ENCODE results near the gene ALAD. TPM values are rescaled to one million over a fixed set of nuclear protein-coding genes. Genes with fewer than 3 reads are reported as not detected.

ALAD gene
- polyA plus RNA-seq, 1 donor from 2014 or later, result 42.9 TPM

DNA sequence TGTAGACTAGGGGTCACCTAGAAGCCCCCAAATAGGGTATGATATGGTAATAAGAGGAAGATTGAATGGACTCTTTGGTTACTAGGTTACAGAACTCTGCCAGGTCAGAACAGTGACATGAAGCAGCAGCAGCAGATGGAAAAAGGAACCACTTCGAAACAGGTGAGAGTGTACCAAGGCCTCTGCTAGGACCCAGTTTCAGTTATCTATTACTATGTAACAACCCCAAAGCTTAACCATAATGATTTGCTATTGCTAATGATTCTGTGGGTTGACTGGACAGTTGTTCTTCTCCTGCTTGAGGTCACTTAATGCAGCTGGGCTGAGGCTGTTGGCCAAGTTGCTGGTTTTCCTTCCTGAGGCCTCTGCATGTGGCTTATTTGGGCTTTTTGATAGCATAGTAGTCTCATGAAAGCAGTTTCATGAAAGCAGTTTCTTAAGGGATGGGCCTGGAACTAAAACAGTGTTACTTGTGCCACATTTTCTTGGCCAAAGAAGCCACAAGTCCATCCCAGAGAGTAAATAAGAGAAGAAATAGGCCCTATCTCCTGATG, 27.1 kb upstream of the ALAD start:
- no peaks in the 10 kb centered on the region for H3K9me3 ChIP-seq (ENCODE audit: low read length)
- TF ChIP-seq, protein P1, sequence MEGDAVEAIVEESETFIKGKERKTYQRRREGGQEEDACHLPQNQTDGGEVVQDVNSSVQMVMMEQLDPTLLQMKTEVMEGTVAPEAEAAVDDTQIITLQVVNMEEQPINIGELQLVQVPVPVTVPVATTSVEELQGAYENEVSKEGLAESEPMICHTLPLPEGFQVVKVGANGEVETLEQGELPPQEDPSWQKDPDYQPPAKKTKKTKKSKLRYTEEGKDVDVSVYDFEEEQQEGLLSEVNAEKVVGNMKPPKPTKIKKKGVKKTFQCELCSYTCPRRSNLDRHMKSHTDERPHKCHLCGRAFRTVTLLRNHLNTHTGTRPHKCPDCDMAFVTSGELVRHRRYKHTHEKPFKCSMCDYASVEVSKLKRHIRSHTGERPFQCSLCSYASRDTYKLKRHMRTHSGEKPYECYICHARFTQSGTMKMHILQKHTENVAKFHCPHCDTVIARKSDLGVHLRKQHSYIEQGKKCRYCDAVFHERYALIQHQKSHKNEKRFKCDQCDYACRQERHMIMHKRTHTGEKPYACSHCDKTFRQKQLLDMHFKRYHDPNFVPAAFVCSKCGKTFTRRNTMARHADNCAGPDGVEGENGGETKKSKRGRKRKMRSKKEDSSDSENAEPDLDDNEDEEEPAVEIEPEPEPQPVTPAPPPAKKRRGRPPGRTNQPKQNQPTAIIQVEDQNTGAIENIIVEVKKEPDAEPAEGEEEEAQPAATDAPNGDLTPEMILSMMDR (IDR thresholded peaks at IDR 0.05; ENCODE audit: poor library complexity, severe bottlenecking), result no peak
- TF ChIP-seq MXI1 (conservative IDR thresholded peaks at IDR 0.05; ENCODE audit: poor library complexity, severe bottlenecking) (no peak), TAF1 (IDR thresholded peaks at IDR 0.05; ENCODE audit: low read depth) (no peak), POLR2AphosphoS5 (IDR thresholded peaks at IDR 0.05) (no peak), RAD21 (conservative IDR thresholded peaks at IDR 0.05) (no peak), EZH2 (IDR thresholded peaks at IDR 0.05; ENCODE audit: borderline replicate concordance, insufficient read depth, low read length, poor library complexity, severe bottlenecking) (no peak), SMC3 (conservative IDR thresholded peaks at IDR 0.05; ENCODE audit: poor library complexity) (no peak), EP300 (conservative IDR thresholded peaks at IDR 0.05; ENCODE audit: poor library complexity, severe bottlenecking) (no peak)
- TF ChIP-seq, protein P2, sequence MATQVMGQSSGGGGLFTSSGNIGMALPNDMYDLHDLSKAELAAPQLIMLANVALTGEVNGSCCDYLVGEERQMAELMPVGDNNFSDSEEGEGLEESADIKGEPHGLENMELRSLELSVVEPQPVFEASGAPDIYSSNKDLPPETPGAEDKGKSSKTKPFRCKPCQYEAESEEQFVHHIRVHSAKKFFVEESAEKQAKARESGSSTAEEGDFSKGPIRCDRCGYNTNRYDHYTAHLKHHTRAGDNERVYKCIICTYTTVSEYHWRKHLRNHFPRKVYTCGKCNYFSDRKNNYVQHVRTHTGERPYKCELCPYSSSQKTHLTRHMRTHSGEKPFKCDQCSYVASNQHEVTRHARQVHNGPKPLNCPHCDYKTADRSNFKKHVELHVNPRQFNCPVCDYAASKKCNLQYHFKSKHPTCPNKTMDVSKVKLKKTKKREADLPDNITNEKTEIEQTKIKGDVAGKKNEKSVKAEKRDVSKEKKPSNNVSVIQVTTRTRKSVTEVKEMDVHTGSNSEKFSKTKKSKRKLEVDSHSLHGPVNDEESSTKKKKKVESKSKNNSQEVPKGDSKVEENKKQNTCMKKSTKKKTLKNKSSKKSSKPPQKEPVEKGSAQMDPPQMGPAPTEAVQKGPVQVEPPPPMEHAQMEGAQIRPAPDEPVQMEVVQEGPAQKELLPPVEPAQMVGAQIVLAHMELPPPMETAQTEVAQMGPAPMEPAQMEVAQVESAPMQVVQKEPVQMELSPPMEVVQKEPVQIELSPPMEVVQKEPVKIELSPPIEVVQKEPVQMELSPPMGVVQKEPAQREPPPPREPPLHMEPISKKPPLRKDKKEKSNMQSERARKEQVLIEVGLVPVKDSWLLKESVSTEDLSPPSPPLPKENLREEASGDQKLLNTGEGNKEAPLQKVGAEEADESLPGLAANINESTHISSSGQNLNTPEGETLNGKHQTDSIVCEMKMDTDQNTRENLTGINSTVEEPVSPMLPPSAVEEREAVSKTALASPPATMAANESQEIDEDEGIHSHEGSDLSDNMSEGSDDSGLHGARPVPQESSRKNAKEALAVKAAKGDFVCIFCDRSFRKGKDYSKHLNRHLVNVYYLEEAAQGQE (IDR thresholded peaks at IDR 0.05; ENCODE audit: borderline replicate concordance), result no peak
- no peak overlapping the region for H2AFZ ChIP-seq (ENCODE audit: low read depth, low read length)
- no peak overlapping the region for H3K4me3 ChIP-seq (ENCODE audit: low read length)
- H3K79me2 ChIP-seq (replicated peaks; ENCODE audit: insufficient read depth, low read length), result no peaks in the 10 kb centered on the region
- no peak overlapping the region for H3K9ac ChIP-seq (ENCODE audit: low read length)
- no peaks in the 10 kb centered on the region for H3K36me3 ChIP-seq (ENCODE audit: insufficient read depth, low read length)
- H3K9me2 ChIP-seq (ENCODE audit: insufficient read depth, low read length), result no peaks in the 10 kb centered on the region
- no peak overlapping the region for H3K4me2 ChIP-seq (ENCODE audit: low read length)
- no peaks in the 10 kb centered on the region for H3K27me3 ChIP-seq (ENCODE audit: insufficient read depth, low read depth, low read length)
- no peaks in the 10 kb centered on the region for H3F3A ChIP-seq (ENCODE audit: insufficient read depth, low read length, poor library complexity, severe bottlenecking)
- H4K20me1 ChIP-seq (ENCODE audit: insufficient read depth), result no peaks in the 10 kb centered on the region
- H3K27ac ChIP-seq (ENCODE audit: low read length), result no peak overlapping the region

DNA sequence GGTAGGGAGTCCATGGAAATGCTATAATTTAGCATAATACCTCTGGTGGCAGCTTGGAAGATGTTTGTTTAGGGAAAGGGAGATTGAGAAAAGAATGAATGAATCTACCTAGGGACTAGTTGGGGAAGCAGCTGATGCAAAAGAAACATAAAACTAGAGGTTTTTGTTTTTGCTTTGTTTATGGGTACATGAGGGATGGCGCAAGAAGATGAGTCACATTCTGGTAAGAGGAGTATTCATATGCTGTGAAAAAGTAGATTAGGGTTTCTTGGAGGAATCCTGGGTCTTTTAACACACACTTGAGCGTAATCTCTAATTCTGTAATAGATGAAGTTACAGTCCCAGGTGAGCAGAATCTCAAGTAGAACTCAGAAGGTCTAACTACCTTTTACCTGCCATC, 26.5 kb upstream of the ALAD start:
- TF ChIP-seq, protein P1 (IDR thresholded peaks at IDR 0.05; ENCODE audit: poor library complexity, severe bottlenecking), result no peak
- TF ChIP-seq POLR2AphosphoS5 (IDR thresholded peaks at IDR 0.05) (no peak), TAF1 (IDR thresholded peaks at IDR 0.05; ENCODE audit: low read depth) (no peak)
- Histone ChIP-seq H3K9me2 (ENCODE audit: insufficient read depth, low read length) (no peaks in the 10 kb centered on the region), H3K9ac (ENCODE audit: low read length) (no peak overlapping the region), H2AFZ (ENCODE audit: low read depth, low read length) (no peak overlapping the region), H3K4me2 (ENCODE audit: low read length) (no peak overlapping the region), H3K4me3 (ENCODE audit: low read length) (no peak overlapping the region), H3K79me2 (replicated peaks; ENCODE audit: insufficient read depth, low read length) (no peaks in the 10 kb centered on the region), H3F3A (ENCODE audit: insufficient read depth, low read length, poor library complexity, severe bottlenecking) (no peaks in the 10 kb centered on the region), H3K27me3 (ENCODE audit: insufficient read depth, low read depth, low read length) (no peaks in the 10 kb centered on the region), H3K36me3 (ENCODE audit: insufficient read depth, low read length) (no peaks in the 10 kb centered on the region), H3K9me3 (ENCODE audit: low read length) (no peaks in the 10 kb centered on the region), H3K27ac (ENCODE audit: low read length) (no peak overlapping the region), H4K20me1 (ENCODE audit: insufficient read depth) (no peaks in the 10 kb centered on the region)
